ENCODE data around the gene PCCA.

- no peak for TF ChIP-seq CTCF (IDR thresholded peaks at IDR 0.05)
- no peak for TF ChIP-seq POLR2AphosphoS5 (IDR thresholded peaks at IDR 0.05; ENCODE audit: insufficient read depth in 1 of 2, low read depth in 1 of 2)
- TF ChIP-seq POLR2A (IDR thresholded peaks at IDR 0.05): no peak
Observed at GRCh38 chr13:100163375-100163774, 74.5 kb downstream of the PCCA start.

All from vagina (tissue), 2 donors.